T-cell (primary cell): ENCODE data around the gene HOXA9. TPM values are rescaled to one million over a fixed set of nuclear protein-coding genes. Genes with fewer than 3 reads are reported as not detected.
A peak's percentile ranks its signal among the peaks of the same experiment; 100 is the strongest.

Experiments used
- ATAC-seq, 4 experiments: fragments of 200-7000 bp in 3 of 4; fragments of 150-1000 bp in 1 of 4; cut with Tn5 transposase; replicated peaks in 1 of 4; 1 replicate in 3 of 4; 2 replicates in 1 of 4; pipeline ENCODE4 v1.10.0; 2021; ENCODE audit warnings: moderate library complexity in 3 of 4, mild to moderate bottlenecking in 2 of 4, moderate number of reproducible peaks in 1 of 4
- CTCF ChIA-PET, 2 donors: fragments of 300-600 bp; sonication (Branson Sonifier 250); formaldehyde crosslinking; loops; one replicate each; lab custom pipeline; 2022; ENCODE audit warnings: antibody characterized with exemption in 2 of 2; lab: Charles Lee
- POLR2A ChIA-PET, 2 donors: fragments of 300-600 bp; sonication (Branson Sonifier 250); formaldehyde crosslinking; loops; one replicate each; lab custom pipeline; 2022; ENCODE audit warnings: antibody characterized with exemption in 2 of 2; lab: Charles Lee
- DNase-seq, 35 experiments: peaks; one replicate each; pipeline versions ENCODE4 v3.0.0 to v3.0.0-alpha.2; 2013 to 2023
- H3K27ac ChIP-seq: one replicate; pipeline ENCODE4 v1.5.1; 2013; ENCODE audit warnings: low read length
- H3K27me3 ChIP-seq, 2 experiments: replicated peaks in 1 of 2; 1 replicate in 1 of 2; 2 replicates in 1 of 2; pipeline versions ENCODE4 v1.6.1 to v1.7.0; 2013; ENCODE audit warnings: low read length in 1 of 2, mixed read lengths in 1 of 2; ENCODE audit not compliant: control insufficient read depth in 2 of 2, insufficient read depth in 2 of 2; ENCODE audit errors: extremely low read depth in 1 of 2
- H3K36me3 ChIP-seq, 2 donors: 1 replicate in 1 of 2; 2 replicates in 1 of 2; pipeline versions ENCODE4 v1.6.1 to v1.7.0; 2013; ENCODE audit warnings: low read length in 1 of 2; ENCODE audit not compliant: control insufficient read depth in 2 of 2, insufficient read depth in 1 of 2; ENCODE audit errors: extremely low read depth in 1 of 2
- H3K4me1 ChIP-seq, 2 experiments: 1 replicate in 1 of 2; 2 replicates in 1 of 2; pipeline versions ENCODE4 v1.6.1 to v1.7.0; 2013; ENCODE audit warnings: low read length in 2 of 2, mixed read lengths in 1 of 2; ENCODE audit not compliant: insufficient read depth in 2 of 2, control insufficient read depth in 1 of 2; ENCODE audit errors: extremely low read depth in 1 of 2
- H3K4me3 ChIP-seq, 2 donors: 1 replicate in 1 of 2; 2 replicates in 1 of 2; pipeline versions ENCODE4 v1.5.1 to v1.7.0; 2013; ENCODE audit warnings: mild to moderate bottlenecking in 2 of 2, low read length in 1 of 2, moderate library complexity in 1 of 2; ENCODE audit not compliant: control insufficient read depth in 1 of 2; ENCODE audit errors: extremely low read depth in 1 of 2
- H3K9me3 ChIP-seq: 2 replicates; pipeline ENCODE4 v1.7.0; 2013
- H3K27ac Mint-ChIP-seq, 2 donors: one replicate each; pipeline ENCODE4 v1.8.0; 2020 to 2021; ENCODE audit warnings: mild to moderate bottlenecking in 2 of 2, mixed read lengths in 2 of 2
- H3K27me3 Mint-ChIP-seq, 2 donors: one replicate each; pipeline ENCODE4 v1.8.0; 2021 to 2022; ENCODE audit warnings: mixed read lengths in 2 of 2
- H3K36me3 Mint-ChIP-seq: one replicate; pipeline ENCODE4 v1.8.0; 2021; ENCODE audit warnings: mixed read lengths
- H3K4me1 Mint-ChIP-seq, 3 donors: one replicate each; pipeline ENCODE4 v1.8.0; 2020 to 2022; ENCODE audit warnings: mixed read lengths in 3 of 3, mild to moderate bottlenecking in 1 of 3
- H3K4me3 Mint-ChIP-seq, 3 donors: one replicate each; pipeline ENCODE4 v1.8.0; 2020 to 2022; ENCODE audit warnings: mild to moderate bottlenecking in 3 of 3, mixed read lengths in 3 of 3, moderate library complexity in 3 of 3
- H3K9me3 Mint-ChIP-seq, 3 donors: one replicate each; pipeline ENCODE4 v1.8.0; 2020 to 2022; ENCODE audit warnings: mixed read lengths in 3 of 3
- WGBS: methylation state at CpG from one replicate; pipeline ENCODE4 v1.1.5; 2013; ENCODE audit warnings: missing lambda C conversion rate; ENCODE audit not compliant: insufficient coverage; 5-methylcytosine and 5-hydroxymethylcytosine counted together
- total RNA-seq, 35 experiments: library from RNA in 6 of 35; stranded (reverse) in 6 of 35; fragments of 120-200 nt in 1 of 35; gene quantifications; one replicate each; pipeline versions ENCODE4 v1.2.1 to v1.2.4 and lab custom pipeline; 2013 to 2026

The HOXA9 gene
- total RNA-seq, 5 donors from 2014 or later (not counting 1 experiment from before 2014, with no cell fraction given), result 0.57 to 0.95 (median 0.79) TPM

GRCh38 chr7:27211084-27211446, 45.7 kb upstream of the HOXA9 start:
- H3K4me1 ChIP-seq, result peaks cover 0 to 18% of the 10 kb centered on the region in 2 experiments
- H3K4me1 Mint-ChIP-seq, result peaks cover 9 to 14% (median 12%) of the 10 kb centered on the region in 3 donors
- WGBS, result 100% methylated on average over 1 of the region's 1 CpG
- ChIA-PET POLR2A (no interaction called here), CTCF (interaction anchor here (0.6 to 1.2 kb wide), 4 partner anchors 15 to 730 kb away, joined by 3 read pairs; no protein-coding TSS in a partner anchor)
- H3K9me3 ChIP-seq, result no peaks in the 10 kb centered on the region
- H3K4me3 ChIP-seq, result no peak overlapping the region
- H3K4me3 Mint-ChIP-seq, result peak overlapping the region in 1 of 3 donors; percentile 71
- no peaks in the 10 kb centered on the region for H3K9me3 Mint-ChIP-seq
- DNase-seq (no peak), ATAC-seq (no peak)
- H3K36me3 ChIP-seq, result no peaks in the 10 kb centered on the region
- H3K27me3 Mint-ChIP-seq, result peaks cover 87 to 90% of the 10 kb centered on the region in 2 donors
- H3K36me3 Mint-ChIP-seq, result no peaks in the 10 kb centered on the region
- no peak overlapping the region for H3K27ac Mint-ChIP-seq
- no peak overlapping the region for H3K27ac ChIP-seq
- H3K27me3 ChIP-seq, result peaks cover 19 to 73% of the 10 kb centered on the region in 2 experiments

- DNase-seq, result peak in 17 of 35 experiments; percentile 18 to 63 (median 38)
- CTCF ChIA-PET, result interaction anchor here (0.6 to 1.4 kb wide), 7 partner anchors 12 to 731 kb away, joined by 3 to 5 read pairs (median 3); no protein-coding TSS in a partner anchor
- Mint-ChIP-seq H3K36me3 (no peaks in the 10 kb centered on the region), H3K4me1 (peaks cover 14 to 18% (median 15%) of the 10 kb centered on the region in 3 donors), H3K27me3 (peaks cover 87 to 90% of the 10 kb centered on the region in 2 donors), H3K9me3 (no peaks in the 10 kb centered on the region), H3K4me3 (peak overlapping the region; percentile 18 to 71 (median 50)), H3K27ac (no peak overlapping the region)
- ATAC-seq, result peak; percentile 55 to 81 (median 62)
- Histone ChIP-seq H3K27me3 (peaks cover 24 to 78% of the 10 kb centered on the region in 2 experiments), H3K27ac (no peak overlapping the region), H3K36me3 (no peaks in the 10 kb centered on the region), H3K4me1 (peaks cover under 1 to 22% of the 10 kb centered on the region in 2 experiments), H3K4me3 (peak overlapping the region in 1 of 2 donors; percentile 46), H3K9me3 (no peaks in the 10 kb centered on the region)
- POLR2A ChIA-PET, result no interaction called here
- WGBS, result 16% methylated on average over 28 of the region's 32 CpGs
These were observed 45.2 kb upstream of the HOXA9 start for GRCh38 chr7:27210441-27211083.

GRCh38 chr7:27209933-27210440, 44.6 kb upstream of the HOXA9 start:
- POLR2A ChIA-PET, result no interaction called here
- 40% methylated on average over 10 of the region's 11 CpGs for WGBS

GRCh38 chr7:27208998-27209397, 43.7 kb upstream of the HOXA9 start:
- no peaks in the 10 kb centered on the region for H3K9me3 Mint-ChIP-seq
- ChIA-PET POLR2A (interaction anchor here in 1 of 2 donors (0.8 kb wide), 1 partner anchor 491 kb away, joined by 15 read pairs; no protein-coding TSS in a partner anchor), CTCF (interaction anchor here (0.6 to 1.4 kb wide), 7 partner anchors 9 to 812 kb away, joined by 3 to 6 read pairs (median 4); partner anchors contain the start of gene HOXA13 (in 1 of the 2))
- H3K4me3 Mint-ChIP-seq, result no peak overlapping the region
- Histone ChIP-seq H3K27me3 (peaks cover 33 to 81% of the 10 kb centered on the region in 2 experiments), H3K4me3 (no peak overlapping the region), H3K9me3 (no peaks in the 10 kb centered on the region), H3K27ac (no peak overlapping the region), H3K36me3 (no peaks in the 10 kb centered on the region), H3K4me1 (peaks cover 2 to 33% of the 10 kb centered on the region in 2 experiments)
- no peak for DNase-seq
- no peak for ATAC-seq
- H3K36me3 Mint-ChIP-seq, result no peaks in the 10 kb centered on the region
- H3K27me3 Mint-ChIP-seq, result peaks cover 87 to 92% of the 10 kb centered on the region in 2 donors
- H3K27ac Mint-ChIP-seq, result no peak overlapping the region
- WGBS, result 90% methylated on average over 2 of the region's 4 CpGs
- H3K4me1 Mint-ChIP-seq, result peaks cover 27 to 33% (median 27%) of the 10 kb centered on the region in 3 donors

More at GRCh38 chr7:27209933-27210440, 44.6 kb upstream of the HOXA9 start:
- Histone ChIP-seq H3K4me1 (peaks cover 2 to 28% of the 10 kb centered on the region in 2 experiments), H3K27me3 (peaks cover 26 to 81% of the 10 kb centered on the region in 2 experiments), H3K9me3 (no peaks in the 10 kb centered on the region), H3K27ac (no peak overlapping the region), H3K36me3 (no peaks in the 10 kb centered on the region), H3K4me3 (peak overlapping the region in 1 of 2 donors; percentile 46)
- H3K27me3 Mint-ChIP-seq, result peaks cover 85 to 91% of the 10 kb centered on the region in 2 donors
- H3K4me3 Mint-ChIP-seq, result peak overlapping the region in 1 of 3 donors; percentile 71
- ATAC-seq (no peak), DNase-seq (no peak)
- H3K9me3 Mint-ChIP-seq, result no peaks in the 10 kb centered on the region
- no peaks in the 10 kb centered on the region for H3K36me3 Mint-ChIP-seq
- H3K4me1 Mint-ChIP-seq, result peaks cover 18 to 23% (median 20%) of the 10 kb centered on the region in 3 donors
- H3K27ac Mint-ChIP-seq, result no peak overlapping the region
- CTCF ChIA-PET, result interaction anchor here (0.6 to 1.4 kb wide), 7 partner anchors 9 to 810 kb away, joined by 3 to 7 read pairs (median 3); partner anchors contain the start of gene HOXA13 (in 1 of the 2)

- Histone ChIP-seq H3K4me3 (no peak overlapping the region), H3K36me3 (no peaks in the 10 kb centered on the region), H3K9me3 (no peaks in the 10 kb centered on the region), H3K4me1 (peaks cover 2 to 24% of the 10 kb centered on the region in 2 experiments), H3K27ac (no peak overlapping the region), H3K27me3 (peaks cover 41 to 79% of the 10 kb centered on the region in 2 experiments)
- no peak for ATAC-seq
- POLR2A ChIA-PET, result no interaction called here
- H3K9me3 Mint-ChIP-seq, result no peaks in the 10 kb centered on the region
- H3K36me3 Mint-ChIP-seq, result no peaks in the 10 kb centered on the region
- H3K4me1 Mint-ChIP-seq, result peaks cover 27 to 31% (median 31%) of the 10 kb centered on the region in 3 donors
- CTCF ChIA-PET, result interaction anchor here in 1 of 2 donors (0.5 to 0.6 kb wide), 2 partner anchors 122 to 286 kb away, joined by 3 read pairs; no protein-coding TSS in a partner anchor
- peaks cover 87 to 93% of the 10 kb centered on the region in 2 donors for H3K27me3 Mint-ChIP-seq
- WGBS, result no CpG with 5 or more reads among the region's 7 CpGs
- no peak for DNase-seq
- H3K27ac Mint-ChIP-seq, result no peak overlapping the region
- no peak overlapping the region for H3K4me3 Mint-ChIP-seq
These were observed 42.1 kb upstream of the HOXA9 start for GRCh38 chr7:27207348-27207985.
